ENCODE data around the gene MACROD1.
A peak's percentile ranks its signal among the peaks of the same experiment; 100 is the strongest.

The MACROD1 gene

GRCh38 chr11:64008283-64008913 lies 157.5 kb downstream of the MACROD1 start:
- DNase-seq, result no peak

GRCh38 chr11:64007629-64008282 lies 158.2 kb downstream of the MACROD1 start:
- no peak for DNase-seq

- DNase-seq, result no peak
These were observed 158.7 kb downstream of the MACROD1 start for GRCh38 chr11:64007160-64007628.

GRCh38 chr11:64006398-64006797 lies 159.5 kb downstream of the MACROD1 start:
- no peak for DNase-seq

GRCh38 chr11:64005691-64006090 lies 160.2 kb downstream of the MACROD1 start:
- DNase-seq, result no peak

- no peak for DNase-seq
These were observed 161.3 kb downstream of the MACROD1 start for GRCh38 chr11:64004590-64004984.

GRCh38 chr11:64003807-64004589 lies 161.9 kb downstream of the MACROD1 start:
- no peak for DNase-seq

- no peak for DNase-seq
These were observed 164.2 kb downstream of the MACROD1 start for GRCh38 chr11:64001484-64002420.

GRCh38 chr11:64000740-64001483 lies 165.0 kb downstream of the MACROD1 start:
- DNase-seq, result no peak

GRCh38 chr11:64000026-64000739 lies 165.7 kb downstream of the MACROD1 start:
- DNase-seq, result peak; percentile 53

GRCh38 chr11:63999349-64000025 lies 166.4 kb downstream of the MACROD1 start:
- DNase-seq, result peak; percentile 50

- DNase-seq, result no peak
These were observed 167.2 kb downstream of the MACROD1 start for GRCh38 chr11:63998558-63999348.

- DNase-seq, result no peak
These were observed 168.0 kb downstream of the MACROD1 start for GRCh38 chr11:63997801-63998337.

GRCh38 chr11:63997104-63997700 lies 168.7 kb downstream of the MACROD1 start:
- no peak for DNase-seq

GRCh38 chr11:63996512-63996911 lies 169.4 kb downstream of the MACROD1 start:
- no peak for DNase-seq

GRCh38 chr11:63993993-63994392 lies 171.9 kb downstream of the MACROD1 start:
- no peak for DNase-seq

- no peak for DNase-seq
These were observed 172.8 kb downstream of the MACROD1 start for GRCh38 chr11:63993100-63993499.

GRCh38 chr11:63991558-63991957 lies 174.4 kb downstream of the MACROD1 start:
- DNase-seq, result no peak

GRCh38 chr11:63986932-63987513 lies 178.9 kb downstream of the MACROD1 start:
- DNase-seq, result no peak

Measured in CD4-positive, alpha-beta T cell treated with Interleukin-4 for 4 hours (primary cell).